Measurements from ENCODE around the gene ATP10B.

- no peak for TF ChIP-seq EZH2 (IDR thresholded peaks at IDR 0.05; ENCODE audit: insufficient read depth, poor library complexity, severe bottlenecking)
- no peak for TF ChIP-seq EZH2phosphoT487 (IDR thresholded peaks at IDR 0.05; ENCODE audit: insufficient read depth, low read depth)
Observed at GRCh38 chr5:160620401-160620800, 231.6 kb downstream of the ATP10B start.

All from GM23248 (cell line).